ENCODE data around the gene C11orf91.

DNA sequence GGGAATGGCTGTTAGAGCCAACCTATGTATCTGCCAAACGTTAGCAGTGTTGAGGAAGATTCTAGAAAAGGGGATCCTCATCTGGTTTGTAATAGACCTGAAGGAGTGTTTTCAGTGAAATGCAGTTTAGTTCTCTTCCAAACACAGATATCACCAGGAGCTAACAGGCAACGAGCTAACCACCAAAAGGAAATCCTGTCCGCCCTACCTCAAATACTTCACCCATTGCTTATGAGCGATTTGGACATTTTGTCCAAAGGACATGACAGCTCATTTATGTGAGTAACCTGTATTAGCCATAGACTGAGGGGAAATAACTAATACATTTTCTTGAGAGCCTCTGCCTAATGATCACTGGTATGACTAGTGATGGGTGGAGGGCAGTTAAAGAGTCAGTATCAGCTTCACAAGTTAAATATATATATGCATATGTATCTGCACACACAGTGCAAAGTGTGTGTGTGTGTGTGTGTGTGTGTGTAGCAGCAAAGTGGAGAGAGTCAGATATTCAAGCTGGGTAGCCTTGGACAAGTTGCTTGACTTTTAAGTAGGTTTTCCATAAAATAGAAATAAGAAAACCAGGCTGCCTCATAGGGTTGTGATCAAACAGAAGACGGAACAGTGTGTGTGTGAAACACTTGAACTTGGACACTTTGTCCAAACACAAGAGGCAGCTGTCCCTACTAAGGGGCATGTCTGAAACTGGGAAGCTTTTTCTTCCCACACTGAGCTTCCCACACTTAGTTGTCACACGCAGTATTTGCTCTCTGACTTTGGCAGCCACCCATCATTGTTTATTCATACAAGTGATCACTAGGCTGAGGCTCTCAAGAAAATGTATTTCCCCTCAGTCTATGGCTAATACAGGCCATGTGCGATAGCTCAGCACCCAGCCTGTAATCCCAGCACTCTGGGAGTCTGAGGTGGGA is 940 bp upstream of the C11orf91 start:
- TF ChIP-seq EGR1 (IDR thresholded peaks at IDR 0.05; ENCODE audit: low read depth in 2 of 2) (no peak), FOXA1 (IDR thresholded peaks at IDR 0.05) (no peak), JUND (IDR thresholded peaks at IDR 0.05) (no peak), GABPA (IDR thresholded peaks at IDR 0.05 in 1 of 2, conservative IDR thresholded peaks at IDR 0.05 in 1 of 2) (no peak), RAD21 (IDR thresholded peaks at IDR 0.05) (no peak)
- TF ChIP-seq, protein P1, sequence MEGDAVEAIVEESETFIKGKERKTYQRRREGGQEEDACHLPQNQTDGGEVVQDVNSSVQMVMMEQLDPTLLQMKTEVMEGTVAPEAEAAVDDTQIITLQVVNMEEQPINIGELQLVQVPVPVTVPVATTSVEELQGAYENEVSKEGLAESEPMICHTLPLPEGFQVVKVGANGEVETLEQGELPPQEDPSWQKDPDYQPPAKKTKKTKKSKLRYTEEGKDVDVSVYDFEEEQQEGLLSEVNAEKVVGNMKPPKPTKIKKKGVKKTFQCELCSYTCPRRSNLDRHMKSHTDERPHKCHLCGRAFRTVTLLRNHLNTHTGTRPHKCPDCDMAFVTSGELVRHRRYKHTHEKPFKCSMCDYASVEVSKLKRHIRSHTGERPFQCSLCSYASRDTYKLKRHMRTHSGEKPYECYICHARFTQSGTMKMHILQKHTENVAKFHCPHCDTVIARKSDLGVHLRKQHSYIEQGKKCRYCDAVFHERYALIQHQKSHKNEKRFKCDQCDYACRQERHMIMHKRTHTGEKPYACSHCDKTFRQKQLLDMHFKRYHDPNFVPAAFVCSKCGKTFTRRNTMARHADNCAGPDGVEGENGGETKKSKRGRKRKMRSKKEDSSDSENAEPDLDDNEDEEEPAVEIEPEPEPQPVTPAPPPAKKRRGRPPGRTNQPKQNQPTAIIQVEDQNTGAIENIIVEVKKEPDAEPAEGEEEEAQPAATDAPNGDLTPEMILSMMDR (IDR thresholded peaks at IDR 0.05; ENCODE audit: low read depth, low read length, missing input control), result no peak
- TF ChIP-seq, protein P2, sequence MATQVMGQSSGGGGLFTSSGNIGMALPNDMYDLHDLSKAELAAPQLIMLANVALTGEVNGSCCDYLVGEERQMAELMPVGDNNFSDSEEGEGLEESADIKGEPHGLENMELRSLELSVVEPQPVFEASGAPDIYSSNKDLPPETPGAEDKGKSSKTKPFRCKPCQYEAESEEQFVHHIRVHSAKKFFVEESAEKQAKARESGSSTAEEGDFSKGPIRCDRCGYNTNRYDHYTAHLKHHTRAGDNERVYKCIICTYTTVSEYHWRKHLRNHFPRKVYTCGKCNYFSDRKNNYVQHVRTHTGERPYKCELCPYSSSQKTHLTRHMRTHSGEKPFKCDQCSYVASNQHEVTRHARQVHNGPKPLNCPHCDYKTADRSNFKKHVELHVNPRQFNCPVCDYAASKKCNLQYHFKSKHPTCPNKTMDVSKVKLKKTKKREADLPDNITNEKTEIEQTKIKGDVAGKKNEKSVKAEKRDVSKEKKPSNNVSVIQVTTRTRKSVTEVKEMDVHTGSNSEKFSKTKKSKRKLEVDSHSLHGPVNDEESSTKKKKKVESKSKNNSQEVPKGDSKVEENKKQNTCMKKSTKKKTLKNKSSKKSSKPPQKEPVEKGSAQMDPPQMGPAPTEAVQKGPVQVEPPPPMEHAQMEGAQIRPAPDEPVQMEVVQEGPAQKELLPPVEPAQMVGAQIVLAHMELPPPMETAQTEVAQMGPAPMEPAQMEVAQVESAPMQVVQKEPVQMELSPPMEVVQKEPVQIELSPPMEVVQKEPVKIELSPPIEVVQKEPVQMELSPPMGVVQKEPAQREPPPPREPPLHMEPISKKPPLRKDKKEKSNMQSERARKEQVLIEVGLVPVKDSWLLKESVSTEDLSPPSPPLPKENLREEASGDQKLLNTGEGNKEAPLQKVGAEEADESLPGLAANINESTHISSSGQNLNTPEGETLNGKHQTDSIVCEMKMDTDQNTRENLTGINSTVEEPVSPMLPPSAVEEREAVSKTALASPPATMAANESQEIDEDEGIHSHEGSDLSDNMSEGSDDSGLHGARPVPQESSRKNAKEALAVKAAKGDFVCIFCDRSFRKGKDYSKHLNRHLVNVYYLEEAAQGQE (IDR thresholded peaks at IDR 0.05), result no peak
- TF ChIP-seq, protein P3, sequence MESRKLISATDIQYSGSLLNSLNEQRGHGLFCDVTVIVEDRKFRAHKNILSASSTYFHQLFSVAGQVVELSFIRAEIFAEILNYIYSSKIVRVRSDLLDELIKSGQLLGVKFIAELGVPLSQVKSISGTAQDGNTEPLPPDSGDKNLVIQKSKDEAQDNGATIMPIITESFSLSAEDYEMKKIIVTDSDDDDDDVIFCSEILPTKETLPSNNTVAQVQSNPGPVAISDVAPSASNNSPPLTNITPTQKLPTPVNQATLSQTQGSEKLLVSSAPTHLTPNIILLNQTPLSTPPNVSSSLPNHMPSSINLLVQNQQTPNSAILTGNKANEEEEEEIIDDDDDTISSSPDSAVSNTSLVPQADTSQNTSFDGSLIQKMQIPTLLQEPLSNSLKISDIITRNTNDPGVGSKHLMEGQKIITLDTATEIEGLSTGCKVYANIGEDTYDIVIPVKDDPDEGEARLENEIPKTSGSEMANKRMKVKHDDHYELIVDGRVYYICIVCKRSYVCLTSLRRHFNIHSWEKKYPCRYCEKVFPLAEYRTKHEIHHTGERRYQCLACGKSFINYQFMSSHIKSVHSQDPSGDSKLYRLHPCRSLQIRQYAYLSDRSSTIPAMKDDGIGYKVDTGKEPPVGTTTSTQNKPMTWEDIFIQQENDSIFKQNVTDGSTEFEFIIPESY (IDR thresholded peaks at IDR 0.05), result no peak
- TF ChIP-seq, protein P4, sequence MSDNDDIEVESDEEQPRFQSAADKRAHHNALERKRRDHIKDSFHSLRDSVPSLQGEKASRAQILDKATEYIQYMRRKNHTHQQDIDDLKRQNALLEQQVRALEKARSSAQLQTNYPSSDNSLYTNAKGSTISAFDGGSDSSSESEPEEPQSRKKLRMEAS (IDR thresholded peaks at IDR 0.05), result no peak

Measured in liver (tissue), 3 donors.